Endothelial cell of umbilical vein (primary cell): ENCODE results near the gene PLEKHA7. TPM values are rescaled to one million over a fixed set of nuclear protein-coding genes. Genes with fewer than 3 reads are reported as not detected.

Experiments used
- BruUV-seq: library from RNA; stranded (reverse); fragments of 400-500 nt; replicated peaks from 2 replicates; lab custom pipeline; 2021; lab: Mats Ljungman, UMichigan
- CTCF ChIA-PET: fragments of 300-600, 350-600 bp; sonication (Branson Sonifier 250); formaldehyde crosslinking; loops from one replicate; lab custom pipeline; 2021; ENCODE audit warnings: antibody characterized with exemption, inconsistent platforms; lab: Charles Lee
- POLR2A ChIA-PET: fragments of 300-600, 350-600 bp; sonication (Branson Sonifier 250); formaldehyde crosslinking; loops from one replicate; lab custom pipeline; 2021; ENCODE audit warnings: antibody characterized with exemption, inconsistent platforms; lab: Charles Lee
- DNase-seq: peaks from one replicate; pipeline ENCODE4 v3.0.0-alpha.2; 2011; ENCODE audit warnings: low read depth, low spot score
- FAIRE-seq: peaks from 2 replicates; lab custom pipeline; 2011; peaks lifted over from hg19 to GRCh38; lab: Jason Lieb, UNC
- H2AFZ ChIP-seq: 2 replicates; pipeline ENCODE4 v1.6.0; 2012; ENCODE audit warnings: low read depth, low read length, control low read depth, inconsistent platforms
- H3K27ac ChIP-seq: 2 replicates; pipeline ENCODE4 v1.5.1; 2011; ENCODE audit warnings: low read depth, mild to moderate bottlenecking, control low read depth, low read length, moderate library complexity; ENCODE audit not compliant: insufficient read depth
- H3K27me3 ChIP-seq, 2 experiments: 2 replicates each; pipeline versions ENCODE4 v1.6.0 to v1.6.1; 2011; ENCODE audit warnings: low read length in 2 of 2, mixed read lengths in 1 of 2; ENCODE audit not compliant: control insufficient read depth in 2 of 2, insufficient read depth in 2 of 2
- H3K36me3 ChIP-seq, 2 experiments: 2 replicates in 1 of 2; 3 replicates in 1 of 2; pipeline ENCODE4 v1.5.1; 2011; ENCODE audit warnings: low read length in 2 of 2, mild to moderate bottlenecking in 1 of 2, moderate library complexity in 1 of 2; ENCODE audit not compliant: control insufficient read depth in 2 of 2, insufficient read depth in 2 of 2; ENCODE audit errors: extremely low read depth in 1 of 2
- H3K4me1 ChIP-seq: 3 replicates; pipeline ENCODE4 v1.5.1; 2011; ENCODE audit warnings: mild to moderate bottlenecking, low read length; ENCODE audit not compliant: control insufficient read depth, insufficient read depth; ENCODE audit errors: extremely low read depth
- H3K4me2 ChIP-seq: 2 replicates; pipeline ENCODE4 v1.6.1; 2011; ENCODE audit warnings: low read length, control low read depth, mixed read lengths; ENCODE audit not compliant: insufficient read depth
- H3K4me3 ChIP-seq, 3 experiments: fragments of 200-600 bp in 1 of 3; sonication (generic), shearing (Covaris generic) in 1 of 3; replicated peaks in 1 of 3; 2 replicates each; pipeline ENCODE4 v1.5.1; 2011 to 2016; ENCODE audit warnings: control low read depth in 3 of 3, low read length in 3 of 3, mild to moderate bottlenecking in 2 of 3, inconsistent platforms in 1 of 3, low read depth in 1 of 3, moderate library complexity in 1 of 3; ENCODE audit not compliant: insufficient read depth in 1 of 3
- H3K79me2 ChIP-seq: 2 replicates; pipeline ENCODE4 v1.6.0; 2012; ENCODE audit warnings: low read length, inconsistent platforms; ENCODE audit not compliant: control insufficient read depth, insufficient read depth
- H3K9ac ChIP-seq: replicated peaks from 2 replicates; pipeline ENCODE3; 2011; ENCODE audit warnings: low read length, control low read depth; ENCODE audit not compliant: insufficient read depth; ENCODE audit errors: extremely low read depth
- H3K9me1 ChIP-seq: replicated peaks from 3 replicates; pipeline ENCODE4 v1.6.0; 2011; ENCODE audit warnings: mild to moderate bottlenecking, low read length; ENCODE audit not compliant: control insufficient read depth, insufficient read depth; ENCODE audit errors: extremely low read depth
- H3K9me3 ChIP-seq: replicated peaks from 2 replicates; pipeline ENCODE4 v1.5.1; 2012; ENCODE audit warnings: low read length, inconsistent platforms; ENCODE audit not compliant: control insufficient read depth, insufficient read depth
- H4K20me1 ChIP-seq: replicated peaks from 2 replicates; pipeline ENCODE3; 2011; ENCODE audit warnings: mild to moderate bottlenecking, low read length; ENCODE audit not compliant: control insufficient read depth, insufficient read depth; ENCODE audit errors: extremely low read depth
- EZH2 ChIP-seq: IDR thresholded peaks from 2 replicates; pipeline ENCODE4 v1.6.1; 2012; ENCODE audit warnings: borderline replicate concordance, low read depth, mild to moderate bottlenecking, moderate library complexity, low read length, inconsistent platforms; ENCODE audit not compliant: severe bottlenecking
- FOS ChIP-seq: IDR thresholded peaks from 2 replicates; pipeline ENCODE4 v1.6.1; 2011; ENCODE audit warnings: mild to moderate bottlenecking, low read length, moderate library complexity, borderline replicate concordance; ENCODE audit not compliant: insufficient read depth
- GATA2 ChIP-seq: IDR thresholded peaks from 2 replicates; pipeline ENCODE4 v1.7.0; 2011; ENCODE audit warnings: low read depth, mild to moderate bottlenecking, moderate library complexity, mixed read lengths, low read length; ENCODE audit not compliant: insufficient read length, insufficient read depth
- JUN ChIP-seq: IDR thresholded peaks from 2 replicates; pipeline ENCODE4 v1.6.1; 2011; ENCODE audit warnings: borderline replicate concordance, low read depth; ENCODE audit not compliant: insufficient read length, insufficient read depth
- MYC ChIP-seq: IDR thresholded peaks from one replicate; pipeline ENCODE4 v1.6.1; 2011; ENCODE audit warnings: mild to moderate bottlenecking, low read depth, low read length
- POLR2A ChIP-seq: IDR thresholded peaks from 2 replicates; pipeline ENCODE4 v1.6.1; 2012; ENCODE audit warnings: low read depth, mild to moderate bottlenecking, control low read depth, low read length
- POLR2AphosphoS5 ChIP-seq: IDR thresholded peaks from 2 replicates; pipeline ENCODE4 v1.6.1; 2012; ENCODE audit warnings: low read depth, mild to moderate bottlenecking, control low read depth, low read length, moderate library complexity; ENCODE audit not compliant: insufficient read depth
- dilution Hi-C: fragments of 300-500 bp; cut with MboI; formaldehyde crosslinking; loops from one replicate; pipeline ENCODE4 v1.15.0; 2019; ENCODE audit warnings: low sequenced_read_pairs; ENCODE audit not compliant: extremely low pct_ligation_motif_present
- intact Hi-C: fragments of 100-400 bp; cut with micrococcal nuclease; formaldehyde crosslinking; loops from one replicate; pipeline ENCODE4 v1.10.0; 2022
- polyA plus RNA-seq, 4 experiments: library from polyadenylated mRNA; depleted of rRNA in 3 of 4; stranded (reverse) in 3 of 4; unstranded in 1 of 4; fragments of >200 nt; gene quantifications; 2 replicates each; pipeline versions ENCODE4 v1.2.1 to v1.2.3, GENCODE V29; 2011 to 2012; ENCODE audit warnings: missing spikeins in 1 of 4
- total RNA-seq: library from RNA; stranded (reverse); gene quantifications from 2 replicates; pipeline ENCODE4 v1.2.3, GENCODE V29; 2021
- TF ChIP-seq, protein P1 (sequence below): IDR thresholded peaks from 2 replicates; pipeline ENCODE4 v1.6.1; 2011; ENCODE audit not compliant: insufficient read depth, insufficient read length
- TF ChIP-seq, protein P2 (sequence below), 2 donors: IDR thresholded peaks; 1 replicate in 1 of 2; 2 replicates in 1 of 2; pipeline ENCODE4 v1.5.1; 2011; ENCODE audit warnings: low read length in 2 of 2, mild to moderate bottlenecking in 2 of 2, moderate library complexity in 2 of 2, control low read depth in 1 of 2, inconsistent platforms in 1 of 2, low read depth in 1 of 2; ENCODE audit not compliant: insufficient read depth in 1 of 2; ENCODE audit errors: extremely low read depth in 1 of 2

PLEKHA7 gene
- total and polyA plus RNA-seq, 2 donors (not counting 3 experiments of a cell fraction or from before 2014, with no cell fraction given) = 1.7 to 3.8 TPM

DNA sequence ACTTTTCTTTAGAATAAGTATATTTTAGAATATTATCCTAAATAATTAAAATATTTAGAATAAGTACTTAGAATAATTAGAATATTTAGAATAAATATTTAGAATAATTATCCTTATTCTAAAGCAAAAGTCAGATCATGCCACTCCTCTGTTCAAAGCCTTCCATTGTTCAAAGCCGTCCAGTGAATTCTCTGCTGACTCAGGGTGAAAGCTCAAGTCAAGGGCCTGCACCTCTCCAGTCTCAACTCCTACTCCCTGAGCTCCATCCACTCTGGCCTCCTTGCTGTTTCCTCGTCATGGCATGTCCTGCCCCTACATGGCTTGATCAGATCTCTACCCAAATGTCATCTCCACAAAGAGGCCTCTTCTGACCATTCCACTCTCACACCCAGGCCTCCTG is 30.0 kb downstream of the PLEKHA7 start:
- H3K79me2 ChIP-seq = no peaks in the 10 kb centered on the region
- dilution Hi-C loops (no loop called here), intact Hi-C loops (no loop called here)
- no peak overlapping the region for H3K27ac ChIP-seq
- no peak overlapping the region for H3K4me2 ChIP-seq
- H3K4me3 ChIP-seq = no peak overlapping the region
- no peak overlapping the region for H3K9ac ChIP-seq
- no peaks in the 10 kb centered on the region for H3K36me3 ChIP-seq
- POLR2A ChIA-PET = no interaction called here
- no peaks in the 10 kb centered on the region for H3K9me3 ChIP-seq
- H3K9me1 ChIP-seq = no peaks in the 10 kb centered on the region
- no peaks in the 10 kb centered on the region for H3K4me1 ChIP-seq
- H4K20me1 ChIP-seq = no peaks in the 10 kb centered on the region
- CTCF ChIA-PET = interaction anchor here (1.0 kb wide), 1 partner anchor 31 kb away, joined by 3 read pairs; no protein-coding TSS in a partner anchor
- H2AFZ ChIP-seq = no peak overlapping the region
- no peak for DNase-seq
- FAIRE-seq = no peak
- no TSS peak for BruUV-seq
- TF ChIP-seq POLR2AphosphoS5 (no peak), POLR2A (no peak), FOS (no peak), EZH2 (no peak), JUN (no peak), GATA2 (no peak), MYC (no peak)
- TF ChIP-seq, protein P1, sequence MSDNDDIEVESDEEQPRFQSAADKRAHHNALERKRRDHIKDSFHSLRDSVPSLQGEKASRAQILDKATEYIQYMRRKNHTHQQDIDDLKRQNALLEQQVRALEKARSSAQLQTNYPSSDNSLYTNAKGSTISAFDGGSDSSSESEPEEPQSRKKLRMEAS = no peak
- TF ChIP-seq, protein P2, sequence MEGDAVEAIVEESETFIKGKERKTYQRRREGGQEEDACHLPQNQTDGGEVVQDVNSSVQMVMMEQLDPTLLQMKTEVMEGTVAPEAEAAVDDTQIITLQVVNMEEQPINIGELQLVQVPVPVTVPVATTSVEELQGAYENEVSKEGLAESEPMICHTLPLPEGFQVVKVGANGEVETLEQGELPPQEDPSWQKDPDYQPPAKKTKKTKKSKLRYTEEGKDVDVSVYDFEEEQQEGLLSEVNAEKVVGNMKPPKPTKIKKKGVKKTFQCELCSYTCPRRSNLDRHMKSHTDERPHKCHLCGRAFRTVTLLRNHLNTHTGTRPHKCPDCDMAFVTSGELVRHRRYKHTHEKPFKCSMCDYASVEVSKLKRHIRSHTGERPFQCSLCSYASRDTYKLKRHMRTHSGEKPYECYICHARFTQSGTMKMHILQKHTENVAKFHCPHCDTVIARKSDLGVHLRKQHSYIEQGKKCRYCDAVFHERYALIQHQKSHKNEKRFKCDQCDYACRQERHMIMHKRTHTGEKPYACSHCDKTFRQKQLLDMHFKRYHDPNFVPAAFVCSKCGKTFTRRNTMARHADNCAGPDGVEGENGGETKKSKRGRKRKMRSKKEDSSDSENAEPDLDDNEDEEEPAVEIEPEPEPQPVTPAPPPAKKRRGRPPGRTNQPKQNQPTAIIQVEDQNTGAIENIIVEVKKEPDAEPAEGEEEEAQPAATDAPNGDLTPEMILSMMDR (IDR thresholded peaks at IDR 0.05; ENCODE audit: extremely low read depth in 1 of 2, insufficient read depth in 1 of 2, low read depth in 1 of 2, low read length in 2 of 2) = no peak
- H3K27me3 ChIP-seq = no peaks in the 10 kb centered on the region
